ENCODE results near the gene TTC13. TPM values are rescaled to one million over a fixed set of nuclear protein-coding genes. Genes with fewer than 3 reads are reported as not detected.

The TTC13 gene
- total RNA-seq, 1 donor from 2014 or later, result 20.6 TPM

DNA sequence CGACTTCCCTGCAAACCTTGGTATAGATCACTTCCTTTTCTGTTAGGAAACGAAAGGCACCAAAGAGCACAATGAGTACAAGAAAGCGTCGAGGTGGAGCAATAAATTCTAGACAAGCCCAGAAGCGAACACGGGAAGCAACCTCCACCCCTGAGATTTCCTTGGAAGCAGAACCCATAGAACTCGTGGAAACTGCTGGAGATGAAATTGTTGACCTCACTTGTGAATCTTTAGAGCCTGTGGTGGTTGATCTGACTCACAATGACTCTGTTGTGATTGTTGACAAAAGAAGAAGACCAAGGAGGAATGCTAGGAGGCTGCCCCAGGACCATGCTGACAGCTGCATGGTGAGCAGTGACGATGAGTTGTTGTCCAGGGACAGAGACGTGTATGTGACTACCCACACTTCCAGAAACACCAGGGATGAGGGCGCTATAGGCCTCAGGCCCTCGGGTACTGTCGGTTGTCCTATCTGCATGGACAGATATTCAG lies 42.9 kb upstream of the TTC13 start:
- TF ChIP-seq CTCF (conservative IDR thresholded peaks at IDR 0.05), result no peak
- Mint-ChIP-seq H3K9me3 (no peaks in the 10 kb centered on the region), H3K27me3 (no peaks in the 10 kb centered on the region), H3K4me1 (ENCODE audit: unreplicated experiment) (peaks cover 6% of the 10 kb centered on the region), H3K27ac (no peak overlapping the region), H3K4me3 (no peak overlapping the region), H3K36me3 (peaks cover 19% of the 10 kb centered on the region)
- no peak for DNase-seq (ENCODE audit: extremely low spot score, unreplicated experiment)

DNA sequence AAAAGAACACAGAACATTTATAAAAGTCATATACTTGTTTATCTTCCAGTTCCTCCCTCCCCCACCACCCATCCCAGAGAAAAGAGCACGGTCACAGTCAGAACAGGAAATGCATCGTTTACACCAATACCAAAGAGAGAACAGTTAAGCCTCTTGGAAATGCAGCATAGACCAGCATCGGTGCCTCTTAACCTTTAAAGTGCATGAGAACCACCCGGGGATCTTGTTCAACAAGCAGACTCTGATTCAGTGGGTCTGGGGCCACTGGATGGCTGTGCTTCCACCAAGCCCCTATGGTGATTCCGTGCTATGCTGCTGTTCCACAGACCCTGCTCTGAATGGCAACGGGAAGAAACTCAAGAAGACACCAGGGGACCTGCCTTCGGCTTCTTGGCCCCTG lies 42.2 kb upstream of the TTC13 start:
- Mint-ChIP-seq H3K4me1 (ENCODE audit: unreplicated experiment) (no peaks in the 10 kb centered on the region), H3K27ac (no peak overlapping the region), H3K36me3 (peaks cover 14% of the 10 kb centered on the region), H3K4me3 (no peak overlapping the region), H3K27me3 (no peaks in the 10 kb centered on the region), H3K9me3 (no peaks in the 10 kb centered on the region)
- DNase-seq (ENCODE audit: extremely low spot score, unreplicated experiment), result no peak
- TF ChIP-seq CTCF (conservative IDR thresholded peaks at IDR 0.05), result no peak

- H3K27me3 Mint-ChIP-seq, result no peaks in the 10 kb centered on the region
- DNase-seq (ENCODE audit: extremely low spot score, unreplicated experiment), result no peak
- no peaks in the 10 kb centered on the region for H3K9me3 Mint-ChIP-seq
- no peak overlapping the region for H3K27ac Mint-ChIP-seq
- no peak overlapping the region for H3K4me3 Mint-ChIP-seq
- no peaks in the 10 kb centered on the region for H3K4me1 Mint-ChIP-seq (ENCODE audit: unreplicated experiment)
- H3K36me3 Mint-ChIP-seq, result peaks cover 14% of the 10 kb centered on the region
- TF ChIP-seq CTCF (conservative IDR thresholded peaks at IDR 0.05), result no peak
Observed at GRCh38 chr1:231020139-231020601, 41.5 kb upstream of the TTC13 start.

GRCh38 chr1:231019711-231020110 lies 41.0 kb upstream of the TTC13 start:
- no peaks in the 10 kb centered on the region for H3K4me1 Mint-ChIP-seq (ENCODE audit: unreplicated experiment)
- DNase-seq (ENCODE audit: extremely low spot score, unreplicated experiment), result no peak
- no peaks in the 10 kb centered on the region for H3K27me3 Mint-ChIP-seq
- H3K4me3 Mint-ChIP-seq, result no peak overlapping the region
- no peak for TF ChIP-seq CTCF (conservative IDR thresholded peaks at IDR 0.05)
- no peaks in the 10 kb centered on the region for H3K9me3 Mint-ChIP-seq
- peaks cover 14% of the 10 kb centered on the region for H3K36me3 Mint-ChIP-seq
- H3K27ac Mint-ChIP-seq, result no peak overlapping the region

GRCh38 chr1:231016966-231017365 lies 38.3 kb upstream of the TTC13 start:
- H3K36me3 Mint-ChIP-seq, result peaks cover 10% of the 10 kb centered on the region
- no peak for DNase-seq (ENCODE audit: extremely low spot score, unreplicated experiment)
- no peak for TF ChIP-seq CTCF (conservative IDR thresholded peaks at IDR 0.05)
- H3K27ac Mint-ChIP-seq, result no peak overlapping the region
- no peaks in the 10 kb centered on the region for H3K27me3 Mint-ChIP-seq
- H3K4me1 Mint-ChIP-seq (ENCODE audit: unreplicated experiment), result no peaks in the 10 kb centered on the region
- H3K4me3 Mint-ChIP-seq, result no peak overlapping the region
- H3K9me3 Mint-ChIP-seq, result no peaks in the 10 kb centered on the region

- DNase-seq (ENCODE audit: extremely low spot score, unreplicated experiment), result no peak
- no peaks in the 10 kb centered on the region for H3K27me3 Mint-ChIP-seq
- no peaks in the 10 kb centered on the region for H3K4me1 Mint-ChIP-seq (ENCODE audit: unreplicated experiment)
- H3K9me3 Mint-ChIP-seq, result no peaks in the 10 kb centered on the region
- H3K27ac Mint-ChIP-seq, result no peak overlapping the region
- TF ChIP-seq CTCF (conservative IDR thresholded peaks at IDR 0.05), result no peak
- H3K36me3 Mint-ChIP-seq, result peaks cover 10% of the 10 kb centered on the region
- H3K4me3 Mint-ChIP-seq, result no peak overlapping the region
Observed at GRCh38 chr1:231016234-231016633, 37.6 kb upstream of the TTC13 start.
